SIG-M5 (cell line): Measurements from ENCODE around the gene TMPRSS6.

Experiments
- DNase-seq: peaks from one replicate; lab custom pipeline; 2025; lab: John Stamatoyannopoulos, UW

The TMPRSS6 gene

GRCh38 chr22:37050913-37051312 is 58.6 kb downstream of the TMPRSS6 start:
- DNase-seq = no peak

DNA sequence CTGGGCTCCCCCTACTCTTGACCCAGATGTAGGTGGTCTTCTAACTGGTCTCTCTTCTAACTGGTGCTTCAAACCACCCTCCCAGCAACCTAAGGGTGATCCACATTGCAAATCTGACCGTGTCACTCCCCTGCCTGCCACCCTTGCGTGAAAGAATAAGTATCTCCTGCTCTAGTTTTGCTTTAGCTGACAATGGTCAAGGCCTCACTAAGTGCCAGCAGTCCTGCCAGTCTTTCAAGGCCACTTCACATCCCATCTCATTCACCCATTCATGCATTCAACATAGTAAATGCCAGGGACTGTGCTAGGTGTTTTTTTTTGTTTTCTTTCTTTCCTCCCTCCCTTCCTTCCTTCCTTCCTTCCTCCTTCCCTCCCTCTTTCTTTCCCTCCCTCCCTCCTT is 60.3 kb downstream of the TMPRSS6 start:
- DNase-seq = no peak

DNA sequence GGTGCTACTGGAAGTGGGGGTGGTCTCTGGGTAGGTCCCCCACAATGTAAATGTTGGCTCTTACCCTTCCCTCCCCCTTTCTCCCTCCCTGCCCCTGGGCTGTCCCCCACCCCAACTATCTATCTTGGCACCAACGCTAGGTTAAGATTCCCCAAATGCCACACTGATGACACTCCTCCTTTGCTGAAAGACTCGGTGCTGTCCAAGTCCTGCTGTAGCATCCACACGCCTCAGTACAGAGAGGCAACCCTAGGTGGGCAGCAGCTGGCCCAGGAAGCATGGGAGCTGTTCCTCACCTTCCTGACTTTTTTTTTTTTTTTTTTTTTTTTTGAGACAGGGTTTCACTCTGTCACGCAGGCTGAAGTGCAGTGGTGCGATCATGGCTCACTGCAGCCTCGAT is 61.4 kb downstream of the TMPRSS6 start:
- no peak for DNase-seq

DNA sequence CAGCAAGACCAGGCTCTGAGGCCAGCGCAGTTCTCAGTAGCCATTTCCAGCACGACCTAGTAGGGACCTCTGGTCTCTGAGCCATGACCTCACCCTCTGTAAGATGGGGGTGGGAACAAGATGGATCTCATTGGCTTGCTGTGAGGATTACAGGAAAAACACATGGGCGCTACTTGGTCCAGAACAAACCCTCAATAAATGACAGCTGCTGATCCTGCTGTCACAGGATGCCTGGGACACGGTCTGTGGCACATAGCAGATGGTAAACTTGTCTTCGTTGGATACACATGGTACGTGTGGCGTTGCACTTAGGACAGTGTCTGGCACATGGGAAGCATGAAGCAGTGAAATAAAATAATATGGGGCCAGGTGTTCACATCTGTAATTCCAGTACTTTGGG is 62.5 kb downstream of the TMPRSS6 start:
- no peak for DNase-seq

GRCh38 chr22:37046589-37046988 is 62.9 kb downstream of the TMPRSS6 start:
- no peak for DNase-seq

DNA sequence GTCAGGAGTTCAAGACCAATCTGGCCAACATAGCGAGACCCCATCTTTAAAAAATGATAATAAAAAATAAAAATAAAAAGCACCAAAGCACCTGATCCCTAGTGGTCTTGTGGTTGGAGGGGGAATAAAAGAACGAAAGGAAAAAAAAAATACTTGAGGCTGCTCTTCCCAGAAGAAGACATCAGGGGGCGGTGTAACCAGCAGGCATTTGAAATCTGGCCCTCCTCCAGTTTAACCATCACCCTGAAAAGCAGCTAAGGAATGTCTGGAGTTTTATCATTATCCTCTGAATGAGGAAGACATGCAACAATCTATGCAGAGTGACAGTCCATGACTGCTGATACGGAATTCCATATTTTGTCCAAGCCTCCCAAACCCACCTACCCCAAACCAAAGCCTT is 63.6 kb downstream of the TMPRSS6 start:
- DNase-seq = no peak

GRCh38 chr22:37044634-37045625 is 64.6 kb downstream of the TMPRSS6 start:
- DNase-seq = no peak

DNA sequence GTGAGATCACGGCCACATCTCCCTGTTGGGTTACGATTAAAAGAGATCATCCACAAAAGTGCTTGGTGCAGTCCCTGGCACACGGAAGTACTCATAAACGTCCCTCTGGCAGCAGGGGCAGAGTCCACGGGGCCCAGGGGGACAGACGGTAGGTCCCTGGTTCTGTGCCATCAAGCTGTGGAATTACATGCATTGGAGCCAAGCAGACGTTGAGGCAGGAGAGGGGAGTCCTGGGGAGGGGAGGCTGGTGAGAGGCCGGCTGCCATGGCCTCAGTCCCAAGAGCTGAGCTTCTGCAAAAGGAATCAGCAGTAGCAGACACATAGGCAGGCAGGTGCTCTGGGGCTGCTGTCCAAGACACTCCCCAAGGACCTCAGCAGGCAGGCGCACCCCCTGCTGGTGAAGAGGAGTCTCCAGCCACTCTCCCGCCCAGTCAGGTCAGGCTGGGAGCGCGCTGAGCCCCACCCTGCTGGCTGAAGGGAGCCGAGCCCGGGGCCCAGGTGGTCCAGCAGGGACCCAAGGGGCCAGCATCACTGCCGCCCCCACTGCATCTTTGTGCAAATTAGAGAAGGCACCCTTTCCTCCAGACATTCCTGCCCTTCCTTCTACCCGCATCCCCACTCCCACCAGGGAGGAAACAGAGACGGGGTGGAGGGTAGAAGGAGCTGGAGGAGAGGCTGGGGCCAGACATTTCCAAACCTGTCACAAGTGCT is 65.5 kb downstream of the TMPRSS6 start:
- DNase-seq = no peak

GRCh38 chr22:37043209-37043827 is 66.2 kb downstream of the TMPRSS6 start:
- no peak for DNase-seq

DNA sequence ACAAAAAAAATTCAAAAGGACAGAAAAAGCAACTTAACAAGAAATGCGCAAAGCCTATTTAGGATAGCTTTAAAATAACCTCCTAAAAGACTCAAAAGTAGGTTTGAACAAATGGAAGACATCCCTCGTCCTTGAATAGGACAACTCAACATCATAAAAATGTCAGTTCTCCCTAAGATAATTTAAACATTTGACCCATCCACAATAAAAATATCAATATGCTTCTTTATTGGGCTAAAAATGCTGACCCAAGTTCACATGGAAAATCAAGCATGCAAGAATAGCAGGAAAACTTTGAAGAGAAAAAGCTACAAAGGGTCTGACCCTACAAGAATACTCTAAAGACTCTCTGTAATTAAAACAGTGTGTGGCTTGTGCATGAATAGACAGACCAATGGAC is 70.0 kb downstream of the TMPRSS6 start:
- no peak for DNase-seq

- DNase-seq = no peak
These were observed 71.8 kb downstream of the TMPRSS6 start for GRCh38 chr22:37037669-37038068.

DNA sequence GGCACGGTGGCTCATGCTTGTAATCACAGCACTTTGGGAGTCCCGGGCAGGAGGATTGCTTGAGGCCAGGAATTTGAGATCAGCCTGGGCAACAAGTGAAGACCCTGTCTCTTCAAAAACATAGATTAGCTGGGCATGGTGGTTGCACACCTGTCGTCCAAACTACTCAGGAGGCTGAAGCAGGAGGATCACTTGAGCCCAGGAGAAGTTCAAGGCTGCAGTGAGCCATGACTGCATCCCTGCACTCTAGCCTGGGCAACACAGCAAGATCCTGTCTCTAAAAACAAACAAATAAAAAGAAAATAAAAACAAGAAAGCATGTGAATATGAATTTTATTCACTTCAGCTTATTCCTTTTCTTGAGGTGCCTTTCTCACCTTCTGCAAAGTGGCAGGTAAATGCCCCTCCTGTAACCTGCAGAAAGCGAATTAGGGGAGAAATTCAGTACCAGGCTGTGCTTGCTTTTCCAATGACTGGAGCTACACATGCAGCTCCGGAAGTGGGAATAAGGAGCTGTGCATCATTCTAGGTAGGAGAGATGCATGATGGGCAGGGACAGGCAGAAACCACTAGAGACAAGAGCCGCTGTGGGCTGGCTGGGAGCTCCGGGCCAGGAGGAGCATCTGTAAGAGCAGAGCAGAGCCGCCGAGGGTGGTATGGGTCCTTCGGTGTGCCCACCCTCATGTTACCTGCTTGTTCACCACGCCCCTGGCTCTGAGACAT is 72.7 kb downstream of the TMPRSS6 start:
- no peak for DNase-seq

- DNase-seq = no peak
These were observed 75.7 kb downstream of the TMPRSS6 start for GRCh38 chr22:37033605-37034430.

GRCh38 chr22:37032535-37033460 is 76.7 kb downstream of the TMPRSS6 start:
- DNase-seq = no peak

DNA sequence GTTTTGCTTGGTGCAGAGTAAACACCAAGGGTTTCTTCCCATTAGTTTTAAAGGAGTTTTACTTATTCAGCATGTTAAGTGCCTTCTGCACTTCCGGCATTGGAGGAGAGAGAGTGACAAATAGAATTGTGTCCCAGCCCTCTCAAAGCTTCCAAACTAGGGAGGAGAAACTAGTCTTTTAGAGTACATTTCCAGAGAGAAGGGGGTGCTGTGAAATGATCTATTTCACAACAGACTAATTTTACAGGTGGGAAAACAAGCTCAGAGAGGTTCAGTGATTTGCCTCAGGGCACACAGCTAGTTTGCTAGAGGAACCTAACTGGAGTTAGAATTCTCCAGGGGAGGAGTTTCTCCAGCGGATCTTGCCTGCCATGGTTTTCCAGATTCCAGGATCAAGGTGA is 77.4 kb downstream of the TMPRSS6 start:
- no peak for DNase-seq

DNA sequence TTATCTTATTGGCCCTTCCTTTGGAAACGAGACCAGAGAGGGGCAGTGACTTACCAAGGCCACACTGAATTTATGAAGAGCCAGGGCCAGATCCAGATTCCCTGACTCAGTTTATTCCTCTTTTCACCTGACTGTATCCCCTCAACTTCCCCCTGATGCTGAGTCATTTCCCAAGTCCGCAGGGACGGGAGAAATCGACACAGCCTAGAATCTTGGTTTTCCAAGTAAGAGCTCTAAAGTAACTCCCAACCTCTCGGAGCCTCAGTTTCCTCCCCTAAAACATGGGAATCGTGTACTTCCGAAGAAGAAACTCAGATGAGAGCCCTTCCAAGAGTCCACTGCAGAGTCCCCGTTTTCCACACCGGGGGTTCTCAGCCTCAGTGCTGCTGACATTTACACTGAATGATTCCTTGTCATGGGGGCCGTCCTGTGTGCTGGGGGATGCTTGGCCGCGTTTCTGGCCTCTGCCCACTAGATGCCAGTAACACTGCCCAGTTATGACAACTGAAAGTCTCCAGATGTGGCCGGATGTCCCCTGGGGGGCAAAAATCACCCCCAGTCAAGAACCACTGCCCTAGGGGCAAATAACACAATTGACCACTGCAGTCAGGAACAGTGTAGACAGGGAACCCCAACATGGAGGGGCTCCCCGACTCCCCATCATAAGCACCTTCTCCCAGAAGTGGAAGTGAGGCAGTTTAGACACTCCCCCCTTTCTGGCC is 78.8 kb downstream of the TMPRSS6 start:
- no peak for DNase-seq

DNA sequence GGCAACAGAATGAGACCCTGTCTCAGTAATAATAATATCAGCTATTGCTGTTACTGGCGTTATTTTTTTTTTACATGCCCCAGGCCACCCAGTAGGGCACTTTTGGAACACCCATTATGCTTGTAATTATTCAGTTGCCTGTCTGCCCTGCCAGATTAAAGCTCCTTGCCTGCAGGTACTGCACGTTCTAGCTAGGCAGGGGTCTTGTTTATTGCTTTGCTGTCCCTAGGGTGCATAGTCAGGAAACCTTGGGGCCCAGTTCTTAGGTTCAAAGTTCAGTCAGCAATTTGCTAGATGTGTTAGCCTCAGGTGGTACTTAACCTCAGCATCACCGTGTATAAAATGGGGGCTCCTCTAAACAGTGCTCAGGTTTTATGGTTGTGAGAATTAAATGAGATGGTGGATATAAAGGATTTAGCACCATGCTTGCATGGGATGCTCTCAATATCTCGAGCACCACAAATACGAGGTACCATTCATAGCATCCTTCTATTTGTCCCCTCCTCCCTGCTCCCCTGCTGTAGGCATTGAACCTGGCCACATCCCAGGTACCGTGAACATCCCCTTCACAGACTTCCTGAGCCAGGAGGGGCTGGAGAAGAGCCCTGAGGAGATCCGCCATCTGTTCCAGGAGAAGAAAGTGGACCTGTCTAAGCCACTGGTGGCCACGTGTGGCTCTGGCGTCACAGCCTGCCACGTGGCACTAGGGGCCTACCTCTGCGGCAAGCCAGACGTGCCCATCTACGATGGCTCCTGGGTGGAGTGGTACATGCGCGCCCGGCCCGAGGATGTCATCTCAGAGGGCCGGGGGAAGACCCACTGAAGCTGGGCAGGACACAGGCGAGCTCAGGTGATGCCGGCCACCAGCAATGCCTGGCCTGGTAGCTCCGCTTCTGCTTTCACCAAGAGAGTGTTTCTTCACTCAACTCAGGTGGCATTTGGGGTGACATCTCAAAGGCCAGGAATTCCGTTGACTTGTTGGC is 80.5 kb downstream of the TMPRSS6 start:
- no peak for DNase-seq

DNA sequence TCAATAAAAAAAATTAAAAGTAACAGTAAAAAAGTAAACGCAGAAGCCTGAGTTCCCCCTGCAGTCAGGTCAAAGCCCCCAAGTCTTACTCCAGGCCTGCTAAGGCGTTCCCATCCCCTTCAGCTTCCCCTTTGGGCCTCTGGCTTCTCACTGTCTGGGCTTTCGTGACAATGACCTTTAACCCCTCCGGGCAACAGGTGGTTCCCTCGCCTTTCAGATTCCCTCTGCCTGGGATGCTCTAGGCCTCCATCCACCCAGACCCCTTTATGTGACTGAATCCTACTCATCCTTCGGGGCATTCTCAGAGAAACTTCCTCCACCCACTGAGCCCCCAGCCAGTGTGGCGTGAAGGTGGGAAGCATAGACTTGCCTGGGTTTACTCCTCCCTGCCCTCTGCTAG is 82.0 kb downstream of the TMPRSS6 start:
- no peak for DNase-seq
